DOHH2 (cell line): ENCODE data around the gene TRIM34.

Source experiments
- CTCF ChIP-seq: fragments of 200-600 bp; sonication (generic); IDR thresholded peaks from one replicate; pipeline ENCODE4 v1.5.1; 2014; ENCODE audit warnings: antibody characterized with exemption, mild to moderate bottlenecking, low read depth, low read length; ENCODE audit not compliant: poor library complexity, severe bottlenecking
- EZH2phosphoT487 ChIP-seq: fragments of 200-600 bp; sonication (generic); IDR thresholded peaks from 2 replicates; pipeline ENCODE4 v1.6.1; 2017; ENCODE audit warnings: borderline replicate concordance, mild to moderate bottlenecking, antibody characterized with exemption, low read length, moderate library complexity, mixed read lengths

GRCh38 chr11:5631417-5631816 lies 6.6 kb downstream of the TRIM34 start:
- TF ChIP-seq CTCF (no peak), EZH2phosphoT487 (no peak)
